GM18508 (cell line): Measurements from ENCODE around the gene FPR2.

ENCODE experiments used
- ATAC-seq: cut with Tn5 transposase; IDR thresholded peaks from one replicate; pipeline ENCODE4 v1.9.1; 2021; ENCODE audit warnings: moderate number of reproducible peaks; ENCODE audit not compliant: insufficient read depth, unreplicated experiment

Gene FPR2, protein sequence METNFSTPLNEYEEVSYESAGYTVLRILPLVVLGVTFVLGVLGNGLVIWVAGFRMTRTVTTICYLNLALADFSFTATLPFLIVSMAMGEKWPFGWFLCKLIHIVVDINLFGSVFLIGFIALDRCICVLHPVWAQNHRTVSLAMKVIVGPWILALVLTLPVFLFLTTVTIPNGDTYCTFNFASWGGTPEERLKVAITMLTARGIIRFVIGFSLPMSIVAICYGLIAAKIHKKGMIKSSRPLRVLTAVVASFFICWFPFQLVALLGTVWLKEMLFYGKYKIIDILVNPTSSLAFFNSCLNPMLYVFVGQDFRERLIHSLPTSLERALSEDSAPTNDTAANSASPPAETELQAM

DNA sequence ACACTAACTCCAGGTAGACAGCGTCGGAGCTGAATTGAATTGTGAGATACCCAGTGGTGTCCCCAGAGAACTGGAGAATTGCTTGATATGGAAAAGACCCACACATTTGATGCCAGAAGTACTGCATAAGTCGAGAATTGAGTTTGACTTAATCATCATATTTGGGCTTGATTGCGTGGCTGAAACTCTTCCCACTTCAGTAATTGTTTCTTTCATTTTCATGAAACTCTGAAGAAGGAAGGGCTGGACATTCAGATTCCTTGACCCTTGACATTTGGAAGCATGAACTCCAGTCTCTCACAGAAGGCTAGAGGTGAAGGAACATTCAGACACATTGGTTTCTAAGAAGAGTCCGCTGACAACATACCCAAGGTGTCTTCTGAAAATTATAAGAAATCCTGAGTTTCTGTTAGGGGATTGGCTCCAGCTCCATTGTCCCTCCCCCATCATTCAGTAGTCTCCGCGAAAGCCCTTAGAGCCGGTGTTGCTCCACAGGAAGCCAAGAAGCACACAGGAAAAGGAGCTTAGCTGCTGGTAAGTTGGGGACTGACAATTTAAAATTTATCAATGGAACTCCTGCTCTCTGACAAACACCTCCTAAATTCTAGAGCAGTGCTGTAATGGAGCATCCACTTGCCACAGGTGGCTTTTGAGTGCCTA, at the start of gene FPR2:
TSS of gene FPR2 (plus strand) at position 484 of the 660 bp plus-strand sequence. CDS start 7,479 bp downstream, outside the sequence.
- ATAC-seq = no peak

DNA sequence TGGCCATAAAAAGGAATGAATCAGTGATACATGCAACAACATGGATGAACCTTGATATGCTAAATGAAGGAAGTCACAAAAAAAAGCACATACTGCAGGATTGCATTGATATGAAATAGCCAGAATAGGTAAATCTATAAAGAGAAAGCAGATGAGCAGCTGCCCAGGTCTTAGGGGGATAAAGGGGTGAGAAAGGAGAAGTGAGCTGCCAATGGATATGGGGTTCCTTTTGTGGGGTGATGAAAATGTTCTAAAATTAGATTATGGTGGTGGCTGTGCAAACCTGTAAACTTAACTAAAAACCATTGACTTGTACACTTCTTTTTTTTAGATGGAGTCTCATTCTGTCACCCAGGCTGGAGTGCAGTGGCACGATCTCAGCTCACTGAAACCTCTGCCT, 49.3 kb upstream of the FPR2 start:
- ATAC-seq = no peak

DNA sequence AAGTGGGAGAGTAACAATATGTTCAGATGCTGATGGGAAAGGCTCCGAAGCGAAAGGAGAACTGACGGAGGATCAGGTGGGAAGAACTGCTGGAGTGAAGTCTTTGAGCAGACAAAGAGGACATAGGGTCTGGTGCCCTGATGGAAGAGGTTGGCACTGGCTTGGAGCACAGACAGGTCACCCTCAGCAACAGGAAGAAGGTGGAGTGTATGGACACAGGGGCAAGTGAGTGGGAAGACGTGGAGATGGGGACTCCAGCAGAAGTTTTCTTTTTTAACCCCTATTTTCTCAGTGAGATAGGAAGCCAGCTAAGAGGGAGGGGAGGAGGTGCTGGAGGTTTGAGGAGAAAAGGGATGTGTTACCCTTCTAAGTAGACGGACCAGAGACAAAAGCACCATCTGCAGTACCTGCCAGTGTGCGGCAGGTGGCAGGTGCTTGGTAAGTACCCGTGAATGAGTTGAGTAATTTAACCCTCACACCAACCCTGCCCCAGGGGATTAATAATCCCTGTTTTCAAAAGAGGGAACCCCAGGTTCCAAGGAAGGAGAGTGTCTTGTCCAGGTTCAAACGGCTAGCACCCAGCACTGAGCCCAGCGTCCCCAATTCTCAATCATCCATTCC, 48.4 kb upstream of the FPR2 start:
- ATAC-seq = no peak

DNA sequence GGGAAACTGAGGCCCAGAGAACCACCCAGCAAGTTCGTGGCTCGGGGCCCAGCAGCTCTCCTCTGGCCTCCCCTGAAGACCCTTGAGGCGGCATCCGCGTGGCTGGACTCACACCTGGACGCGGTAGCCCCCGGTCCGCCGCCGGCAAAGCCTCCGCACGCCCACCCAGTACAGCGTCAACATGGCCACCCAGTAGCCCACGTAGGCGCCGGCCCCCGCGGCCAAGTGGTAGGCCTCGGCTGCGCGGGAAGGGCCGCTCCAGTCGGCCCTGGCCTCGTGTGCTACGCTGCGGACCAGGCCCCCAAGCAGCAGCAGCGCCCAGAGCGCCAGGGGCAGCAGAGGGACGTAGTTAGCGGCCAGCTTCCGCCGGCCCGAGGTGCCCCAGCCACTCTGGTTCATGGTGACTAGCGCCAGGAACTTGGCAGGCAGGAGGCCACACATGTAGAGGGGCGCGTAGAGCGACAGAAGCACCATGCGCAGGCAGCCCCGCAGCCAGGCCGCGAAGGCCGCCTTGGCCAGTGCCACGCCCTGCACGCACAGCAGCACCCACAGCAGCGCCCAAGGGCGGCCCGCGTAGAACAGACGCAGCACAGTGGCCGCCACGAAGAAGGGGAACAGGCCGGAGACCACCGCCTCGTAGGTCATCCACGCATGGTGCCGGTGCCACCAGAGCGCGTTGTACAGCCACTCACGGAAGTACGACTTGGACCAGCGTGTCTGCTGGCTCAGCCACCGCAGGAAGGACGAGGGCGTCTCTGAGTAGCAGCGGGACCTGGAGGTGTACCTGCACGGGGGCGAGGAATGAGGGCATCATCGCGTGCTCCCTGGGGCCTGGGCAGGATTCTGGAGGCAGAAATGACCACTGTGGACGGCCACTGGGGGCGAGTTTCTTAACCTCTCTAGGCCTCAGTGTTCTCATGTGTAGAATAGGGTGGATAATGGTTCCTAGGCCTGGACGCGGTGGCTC, 47.4 kb upstream of the FPR2 start:
- no peak for ATAC-seq

DNA sequence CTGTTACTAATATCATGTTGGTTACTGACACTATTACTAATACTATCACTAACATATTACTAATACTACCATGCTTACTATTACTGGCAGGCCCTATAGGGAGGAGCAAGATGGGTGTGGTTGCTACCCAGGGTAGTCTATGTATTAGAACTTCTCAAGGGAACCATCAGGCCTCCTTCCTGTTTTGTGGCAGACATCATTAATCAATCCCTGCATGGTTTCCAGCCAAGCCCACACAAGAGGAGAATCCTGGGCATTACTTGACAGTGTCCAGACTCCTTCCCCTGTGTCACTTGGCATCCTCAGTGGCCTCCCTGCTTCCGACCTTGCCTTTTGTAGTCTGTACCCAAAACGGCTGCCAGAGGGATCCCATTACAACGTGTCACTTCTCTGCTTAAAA, 46.1 kb upstream of the FPR2 start:
- no peak for ATAC-seq

DNA sequence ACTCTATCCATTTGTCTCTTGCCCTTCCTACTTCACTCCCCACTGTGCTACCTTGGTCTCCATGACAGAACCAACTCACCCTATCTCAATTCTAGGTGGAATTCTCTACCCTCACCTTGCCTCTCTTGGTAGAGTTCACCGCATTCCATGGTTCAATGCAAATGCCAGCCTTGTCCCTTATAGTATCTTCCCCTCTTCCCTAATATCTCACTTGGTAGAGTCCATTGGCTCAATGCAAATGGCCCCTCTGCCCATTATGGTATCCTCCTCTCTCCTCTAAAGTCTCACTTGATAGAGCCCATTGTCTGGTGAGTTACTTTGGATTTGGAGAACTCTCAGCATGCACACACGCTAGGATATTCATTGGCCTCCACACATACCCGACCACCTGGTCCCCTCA, 45.1 kb upstream of the FPR2 start:
- no peak for ATAC-seq

GRCh38 chr19:51716925-51717324, 44.1 kb upstream of the FPR2 start:
- no peak for ATAC-seq

DNA sequence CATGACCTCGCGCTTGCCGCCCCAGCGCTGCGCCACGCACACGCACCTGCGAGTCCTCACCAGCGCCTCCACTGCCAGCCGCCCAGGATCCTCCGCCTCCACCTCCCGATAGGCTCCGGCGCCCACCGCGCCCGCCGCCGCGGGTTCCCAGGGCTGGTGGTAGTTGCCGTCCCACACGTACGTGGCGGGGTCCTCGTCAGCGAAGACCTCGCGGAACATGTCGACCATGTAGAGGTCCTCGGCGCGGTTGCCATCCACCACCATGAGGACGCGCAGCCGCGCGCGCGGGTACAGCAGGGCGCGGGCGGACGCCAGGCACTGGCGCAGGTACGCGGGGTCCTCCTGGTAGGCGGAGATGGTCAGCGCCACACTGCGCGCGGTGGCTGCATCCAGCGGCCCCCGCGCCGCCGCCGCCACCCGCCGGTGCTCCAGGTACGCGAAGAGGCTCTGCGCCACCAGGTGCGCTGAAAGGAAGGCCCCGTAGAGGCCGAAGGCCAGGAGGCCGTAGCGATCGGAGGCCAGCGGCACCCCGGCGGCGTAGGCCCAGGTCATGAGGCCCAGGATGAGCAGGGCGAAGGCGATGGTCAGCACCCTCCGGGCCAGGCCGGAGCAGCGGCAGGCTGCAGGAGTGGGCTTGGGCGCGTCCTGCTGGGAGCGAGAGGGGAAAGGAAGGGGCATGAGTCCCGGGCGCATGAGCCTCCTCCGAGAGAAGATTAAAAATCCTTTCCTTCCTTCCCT, 41.6 kb upstream of the FPR2 start:
- ATAC-seq = no peak

GRCh38 chr19:51721905-51722304, 39.1 kb upstream of the FPR2 start:
- ATAC-seq = no peak

- ATAC-seq = no peak
Measured at GRCh38 chr19:51722492-51722891, 38.5 kb upstream of the FPR2 start.

- no peak for ATAC-seq
Measured at GRCh38 chr19:51724543-51724942, 36.4 kb upstream of the FPR2 start.

DNA sequence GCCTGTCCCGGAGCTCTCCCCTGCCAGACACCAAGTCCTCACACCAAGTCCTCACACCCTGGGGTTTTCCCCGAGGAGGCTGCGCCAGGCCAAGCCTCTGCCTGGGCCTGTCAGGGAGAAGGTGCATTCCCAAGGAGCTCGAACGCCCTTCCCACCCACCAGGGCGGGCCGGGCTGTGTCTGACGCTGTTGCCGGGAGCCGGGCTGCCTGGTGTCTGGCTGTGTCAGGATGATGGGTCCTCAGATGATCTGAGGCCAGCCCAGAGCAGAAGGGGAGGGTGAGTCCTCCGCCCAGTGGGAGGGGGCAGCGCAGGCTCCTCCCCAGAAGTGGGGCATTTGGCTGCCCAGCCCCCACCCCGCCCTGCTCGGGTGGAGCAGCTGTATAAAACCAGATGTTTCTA, 34.9 kb upstream of the FPR2 start:
- ATAC-seq = no peak

DNA sequence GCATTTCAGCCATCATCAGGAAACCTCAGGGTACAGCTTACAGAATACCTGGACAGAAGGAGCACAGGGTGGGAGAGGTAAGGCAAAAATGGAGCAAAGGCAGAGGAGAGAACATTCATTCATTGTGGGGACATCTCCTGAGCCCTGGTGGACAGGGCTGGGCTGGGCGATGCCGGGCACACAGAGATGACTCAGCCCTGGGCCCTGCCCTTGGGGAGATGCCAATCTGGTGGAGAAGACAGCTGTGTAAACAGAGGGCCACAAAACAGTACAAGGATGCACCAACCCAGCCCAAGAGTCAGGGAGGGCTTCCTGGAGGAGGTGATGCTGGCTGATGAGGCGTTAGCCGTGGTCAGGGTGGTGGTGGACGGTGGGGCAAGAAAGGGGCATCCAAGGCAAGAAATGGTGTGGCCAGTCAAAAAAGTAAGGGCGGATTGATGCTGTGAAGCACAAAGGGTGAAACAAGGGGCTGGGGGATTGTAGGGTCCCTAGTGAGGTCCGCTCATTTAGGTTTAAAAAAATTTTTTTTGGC, 33.6 kb upstream of the FPR2 start:
- ATAC-seq = no peak

DNA sequence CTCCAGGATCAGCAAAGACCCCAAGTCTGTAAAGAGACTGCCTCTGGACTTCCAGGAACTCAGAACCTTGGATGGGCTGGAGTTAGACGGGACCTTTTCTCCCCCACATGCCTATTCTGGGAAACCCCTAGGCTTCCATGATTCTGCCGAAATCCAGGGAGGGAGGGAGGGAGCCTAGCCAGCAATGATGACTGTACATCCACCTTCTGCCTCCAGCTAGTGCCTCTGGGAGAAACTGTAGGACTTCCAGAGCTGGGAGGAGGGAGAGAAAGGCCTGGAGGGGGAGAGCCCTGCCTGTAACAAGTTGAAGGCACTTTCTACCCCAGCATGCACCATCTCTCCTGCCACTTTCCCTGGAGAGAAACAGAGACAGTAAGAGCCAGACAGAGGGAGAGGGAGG, 31.2 kb upstream of the FPR2 start:
- ATAC-seq = no peak

DNA sequence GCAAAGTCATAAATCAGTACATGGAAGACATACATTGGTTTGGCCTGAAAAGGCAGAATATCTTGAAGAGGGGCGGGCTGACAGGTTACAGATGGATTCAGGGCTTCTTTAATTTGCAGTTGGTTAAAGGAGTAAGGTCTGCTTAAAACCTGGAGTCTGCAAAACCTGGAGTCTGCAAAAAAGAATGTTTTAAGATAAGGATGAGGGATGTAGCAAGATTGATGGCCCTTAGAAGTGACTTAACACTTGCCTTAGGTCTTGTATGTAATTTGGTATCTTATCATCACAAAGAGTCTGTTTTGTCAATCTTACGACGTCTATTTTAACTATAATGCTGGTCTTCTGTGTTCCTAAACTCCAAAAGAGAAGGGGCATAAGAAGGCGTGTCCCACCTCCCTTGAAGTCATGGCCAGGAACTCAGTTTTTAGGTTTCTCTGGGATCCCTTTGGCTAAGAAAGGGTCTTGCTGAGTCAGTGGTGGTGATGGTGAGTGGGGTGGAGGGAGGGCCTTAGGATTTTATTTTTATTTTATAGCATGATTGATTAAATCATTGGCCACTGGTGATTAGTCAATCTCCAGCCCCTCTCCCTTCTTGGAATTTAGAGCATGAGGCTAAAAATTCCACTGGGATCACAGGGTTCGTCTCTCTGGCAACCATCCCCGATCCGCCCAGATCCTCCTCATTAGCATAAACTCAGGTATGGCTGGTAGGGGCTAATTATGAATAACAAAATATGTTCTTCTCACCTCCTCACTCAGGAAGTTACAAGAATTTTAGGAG, 27.0 kb upstream of the FPR2 start:
- ATAC-seq = no peak

GRCh38 chr19:51735759-51736449, 25.1 kb upstream of the FPR2 start:
- ATAC-seq = no peak

DNA sequence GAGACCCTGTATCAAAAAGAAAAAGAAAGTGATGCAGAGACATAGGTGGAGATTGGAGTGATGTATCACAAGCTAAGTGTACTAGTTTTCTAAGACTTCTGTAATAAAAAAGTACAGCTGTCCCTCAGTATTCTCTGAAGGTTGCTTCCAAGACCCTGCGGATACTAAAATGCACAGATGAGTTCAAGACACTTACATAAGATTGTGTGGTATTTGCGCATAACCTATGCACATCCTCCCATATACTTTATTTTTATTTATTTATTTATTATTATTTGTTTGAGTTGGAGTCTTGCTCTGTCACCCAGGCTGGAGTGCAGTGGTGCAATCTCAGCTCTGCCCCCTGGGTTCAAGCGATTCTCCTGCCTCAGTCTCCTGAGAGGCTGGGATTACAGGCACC, 23.6 kb upstream of the FPR2 start:
- no peak for ATAC-seq

DNA sequence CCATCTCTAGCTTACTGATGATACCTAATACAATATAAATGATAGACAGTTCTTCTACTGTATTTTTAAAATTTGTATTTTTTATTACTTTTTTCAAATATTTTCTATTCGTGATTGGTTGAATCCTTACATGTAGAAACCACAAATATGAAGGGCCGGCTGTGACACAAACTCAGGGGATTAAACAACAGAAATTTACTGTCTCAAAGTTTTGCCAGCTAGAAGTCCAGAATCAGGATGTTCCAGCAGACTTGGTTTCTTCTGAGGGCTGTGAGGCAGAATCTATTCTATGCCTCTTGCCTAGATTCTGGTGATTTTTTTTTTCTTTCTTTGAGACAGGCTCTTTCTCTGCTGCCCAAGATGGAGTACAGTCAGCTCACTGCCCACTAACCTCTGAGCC, 23.1 kb upstream of the FPR2 start:
- no peak for ATAC-seq
